H1 (cell line): ENCODE data around the gene DRC7. TPM values are rescaled to one million over a fixed set of nuclear protein-coding genes. Genes with fewer than 3 reads are reported as not detected.

Source experiments
- CTCF ChIA-PET: fragments of 300-600 bp; sonication (Branson Sonifier 250); formaldehyde crosslinking; loops from one replicate; lab custom pipeline; 2021; ENCODE audit not compliant: partially characterized antibody; lab: Charles Lee
- POLR2A ChIA-PET: fragments of 300-600 bp; sonication (Branson Sonifier 250); formaldehyde crosslinking; loops from one replicate; lab custom pipeline; 2021; ENCODE audit warnings: inconsistent platforms; ENCODE audit not compliant: partially characterized antibody; lab: Charles Lee
- DNase-seq, 2 experiments: peaks; one replicate each; pipeline versions ENCODE4 v3.0.0 to v3.0.0-alpha.2; 2010 to 2022; ENCODE audit warnings: low spot score in 2 of 2, low read depth in 1 of 2, mixed read lengths in 1 of 2
- FAIRE-seq: peaks from 2 replicates; lab custom pipeline; 2011; peaks lifted over from hg19 to GRCh38; lab: Jason Lieb, UNC
- H2AFZ ChIP-seq: 2 replicates; pipeline ENCODE4 v1.8.1; 2012; ENCODE audit warnings: low read length, inconsistent platforms
- H2AK5ac ChIP-seq: 2 replicates; pipeline ENCODE4 v1.6.1; 2013; ENCODE audit warnings: low read depth, low read length
- H2BK120ac ChIP-seq: replicated peaks from 2 replicates; pipeline ENCODE3; 2013; ENCODE audit warnings: low read depth, low read length, inconsistent platforms
- H2BK12ac ChIP-seq: 2 replicates; pipeline ENCODE4 v1.6.1; 2013; ENCODE audit warnings: low read depth, low read length
- H2BK15ac ChIP-seq: 2 replicates; pipeline ENCODE4 v1.6.1; 2013; ENCODE audit warnings: low read length
- H2BK20ac ChIP-seq: 2 replicates; pipeline ENCODE4 v1.6.1; 2013; ENCODE audit warnings: low read length
- H2BK5ac ChIP-seq: 2 replicates; pipeline ENCODE4 v1.6.1; 2013; ENCODE audit warnings: low read depth, low read length
- H3K14ac ChIP-seq: 2 replicates; pipeline ENCODE4 v1.6.1; 2013; ENCODE audit warnings: inconsistent platforms; ENCODE audit not compliant: insufficient read length
- H3K18ac ChIP-seq: 2 replicates; pipeline ENCODE4 v1.6.1; 2013; ENCODE audit warnings: low read length; ENCODE audit errors: extremely low read depth
- H3K23ac ChIP-seq: 2 replicates; pipeline ENCODE4 v1.6.1; 2013; ENCODE audit warnings: inconsistent platforms; ENCODE audit not compliant: insufficient read length
- H3K23me2 ChIP-seq: 2 replicates; pipeline ENCODE4 v1.6.1; 2013; ENCODE audit warnings: low read depth, low read length
- H3K27ac ChIP-seq: 2 replicates; pipeline ENCODE4 v1.6.1; 2011; ENCODE audit warnings: low read depth, low read length, inconsistent platforms
- H3K27me3 ChIP-seq, 4 experiments: replicated peaks in 1 of 4; 1 replicate in 1 of 4; 2 replicates in 3 of 4; pipeline versions ENCODE4 v1.6.1 to v1.8.1; 2011 to 2013; ENCODE audit warnings: low read length in 3 of 4, mild to moderate bottlenecking in 3 of 4, inconsistent platforms in 2 of 4, mixed read lengths in 2 of 4, moderate library complexity in 1 of 4; ENCODE audit not compliant: control insufficient read depth in 3 of 4, insufficient read depth in 3 of 4; ENCODE audit errors: extremely low read depth in 1 of 4
- H3K36me3 ChIP-seq, 4 experiments: 2 replicates each; pipeline versions ENCODE4 v1.6.1 to v1.8.1; 2011 to 2013; ENCODE audit warnings: mild to moderate bottlenecking in 4 of 4, low read length in 3 of 4, moderate library complexity in 2 of 4, control low read depth in 1 of 4, inconsistent platforms in 1 of 4; ENCODE audit not compliant: insufficient read depth in 4 of 4, control insufficient read depth in 2 of 4
- H3K4ac ChIP-seq: replicated peaks from 2 replicates; pipeline ENCODE3; 2013; ENCODE audit warnings: low read length, low read depth, mixed read lengths, inconsistent platforms; ENCODE audit not compliant: insufficient read length
- H3K4me1 ChIP-seq, 4 experiments: replicated peaks in 1 of 4; 1 replicate in 1 of 4; 2 replicates in 3 of 4; pipeline versions ENCODE4 v1.6.1 to v1.8.1; 2011 to 2013; ENCODE audit warnings: low read length in 3 of 4, inconsistent platforms in 2 of 4, mixed read lengths in 1 of 4; ENCODE audit not compliant: insufficient read depth in 4 of 4, control insufficient read depth in 3 of 4
- H3K4me2 ChIP-seq, 2 experiments: 2 replicates each; pipeline versions ENCODE4 v1.6.1 to v1.8.1; 2011 to 2013; ENCODE audit warnings: low read depth in 2 of 2, low read length in 2 of 2, control low read depth in 1 of 2, inconsistent platforms in 1 of 2, mild to moderate bottlenecking in 1 of 2; ENCODE audit not compliant: insufficient read depth in 1 of 2
- H3K4me3 ChIP-seq, 4 experiments: fragments of 200-600, 300-600 bp in 1 of 4; sonication (generic), shearing (Covaris generic), sonication (Bioruptor Twin) in 1 of 4; 2 replicates each; pipeline versions ENCODE4 v1.5.1 to v1.8.1; 2011 to 2016; ENCODE audit warnings: low read length in 4 of 4, low read depth in 3 of 4, control low read depth in 2 of 4, inconsistent platforms in 2 of 4, mild to moderate bottlenecking in 2 of 4, mixed read lengths in 1 of 4, moderate library complexity in 1 of 4; ENCODE audit not compliant: insufficient read depth in 2 of 4; ENCODE audit errors: extremely low read depth in 1 of 4
- H3K56ac ChIP-seq: replicated peaks from 2 replicates; pipeline ENCODE3; 2013; ENCODE audit warnings: low read depth, mild to moderate bottlenecking, mixed read lengths, low read length, inconsistent platforms; ENCODE audit not compliant: insufficient read length
- H3K79me1 ChIP-seq: 2 replicates; pipeline ENCODE4 v1.6.1; 2013; ENCODE audit warnings: low read depth, low read length, control low read depth
- H3K79me2 ChIP-seq, 2 experiments: 2 replicates each; pipeline versions ENCODE4 v1.6.1 to v1.8.1; 2012 to 2013; ENCODE audit warnings: low read length in 2 of 2, mild to moderate bottlenecking in 2 of 2, inconsistent platforms in 1 of 2; ENCODE audit not compliant: insufficient read depth in 2 of 2, control insufficient read depth in 1 of 2
- H3K9ac ChIP-seq, 4 experiments: replicated peaks in 1 of 4; 1 replicate in 1 of 4; 2 replicates in 3 of 4; pipeline versions ENCODE4 v1.6.1 to v1.8.1; 2011 to 2013; ENCODE audit warnings: low read depth in 3 of 4, low read length in 3 of 4, control low read depth in 2 of 4, mild to moderate bottlenecking in 2 of 4, moderate library complexity in 2 of 4, inconsistent platforms in 1 of 4; ENCODE audit errors: extremely low read depth in 1 of 4
- H3K9me3 ChIP-seq, 2 experiments: 2 replicates each; pipeline versions ENCODE4 v1.6.1 to v1.8.1; 2012 to 2013; ENCODE audit warnings: mild to moderate bottlenecking in 2 of 2, moderate library complexity in 2 of 2, control low read depth in 1 of 2, inconsistent platforms in 1 of 2, low read depth in 1 of 2, low read length in 1 of 2, mixed read lengths in 1 of 2; ENCODE audit not compliant: insufficient read depth in 2 of 2
- H4K20me1 ChIP-seq, 2 experiments: replicated peaks in 1 of 2; 2 replicates each; pipeline versions ENCODE3 to v1.8.1; 2011 to 2013; ENCODE audit warnings: inconsistent platforms in 2 of 2, low read length in 2 of 2, mild to moderate bottlenecking in 1 of 2; ENCODE audit not compliant: insufficient read depth in 2 of 2, control insufficient read depth in 1 of 2
- H4K5ac ChIP-seq: 2 replicates; pipeline ENCODE4 v1.6.1; 2013; ENCODE audit warnings: low read length, low read depth, mixed read lengths, inconsistent platforms; ENCODE audit not compliant: insufficient read length
- H4K8ac ChIP-seq: 2 replicates; pipeline ENCODE4 v1.8.0; 2013; ENCODE audit warnings: mild to moderate bottlenecking, moderate library complexity, low read length, inconsistent platforms; ENCODE audit not compliant: insufficient read depth; ENCODE audit errors: extremely low read depth
- H4K91ac ChIP-seq: replicated peaks from 2 replicates; pipeline ENCODE3; 2013; ENCODE audit warnings: low read length, mixed read lengths, inconsistent platforms; ENCODE audit not compliant: insufficient read length
- BRCA1 ChIP-seq: IDR thresholded peaks from 2 replicates; pipeline ENCODE4 v1.6.1; 2012; ENCODE audit warnings: low read depth, low read length, improper control_type of control experiment
- CHD2 ChIP-seq: IDR thresholded peaks from 2 replicates; pipeline ENCODE4 v1.6.1; 2012; ENCODE audit warnings: low read length, improper control_type of control experiment
- CREB1 ChIP-seq: IDR thresholded peaks from 2 replicates; pipeline ENCODE4 v1.6.1; 2012; ENCODE audit warnings: inconsistent platforms
- HDAC2 ChIP-seq, 2 experiments: fragments of 300-600 bp in 1 of 2; sonication (generic) in 1 of 2; IDR thresholded peaks; 2 replicates each; pipeline ENCODE4 v1.6.1; 2011 to 2012; ENCODE audit warnings: low read depth in 2 of 2, low read length in 2 of 2, mild to moderate bottlenecking in 2 of 2, moderate library complexity in 2 of 2, borderline replicate concordance in 1 of 2, inconsistent platforms in 1 of 2
- NANOG ChIP-seq: IDR thresholded peaks from 2 replicates; pipeline ENCODE4 v1.6.1; 2011; ENCODE audit warnings: low read length, low read depth, mild to moderate bottlenecking, inconsistent platforms; ENCODE audit not compliant: insufficient read depth, poor library complexity, severe bottlenecking
- POLR2AphosphoS5 ChIP-seq: IDR thresholded peaks from 2 replicates; pipeline ENCODE4 v1.6.1; 2011; ENCODE audit warnings: low read depth, low read length
- RAD21 ChIP-seq, 2 experiments: IDR thresholded peaks in 1 of 2; conservative IDR thresholded peaks in 1 of 2; 2 replicates each; pipeline ENCODE4 v1.6.1; 2011; ENCODE audit warnings: low read depth in 2 of 2, low read length in 2 of 2, improper control_type of control experiment in 1 of 2, inconsistent platforms in 1 of 2, mild to moderate bottlenecking in 1 of 2, moderate library complexity in 1 of 2
- RFX5 ChIP-seq: IDR thresholded peaks from 2 replicates; pipeline ENCODE4 v1.6.1; 2011; ENCODE audit warnings: low read depth, low read length, improper control_type of control experiment, borderline replicate concordance
- SUZ12 ChIP-seq: fragments of 200-600 bp; sonication (generic); IDR thresholded peaks from 2 replicates; pipeline ENCODE4 v1.6.1; 2012; ENCODE audit warnings: mild to moderate bottlenecking, inconsistent platforms, low read length, moderate library complexity, mixed read lengths
- WGBS, 2 experiments: shearing (Covaris generic) in 1 of 2; methylation state at CpG; one replicate each; pipeline versions ENCODE4 v1.1.6 to v1.1.7; 2013 to 2015; ENCODE audit warnings: low lambda C conversion rate in 2 of 2, mixed read lengths in 2 of 2, inconsistent platforms in 1 of 2, low coverage in 1 of 2, missing lambda C conversion rate in 1 of 2; ENCODE audit not compliant: insufficient replicate concordance in 2 of 2, insufficient coverage in 1 of 2, insufficient read length in 1 of 2; ENCODE audit errors: extremely low coverage in 1 of 2, missing lambda C conversion rate in 1 of 2; 5-methylcytosine and 5-hydroxymethylcytosine counted together
- polyA plus RNA-seq, 7 experiments: library from polyadenylated mRNA; depleted of rRNA in 3 of 7; stranded (reverse) in 5 of 7; unstranded in 2 of 7; fragments of >200 nt in 5 of 7; fragments of 200-250 nt in 2 of 7; gene quantifications; 1 replicate in 5 of 7; 2 replicates in 1 of 7; 4 replicates in 1 of 7; pipeline versions ENCODE4 v1.2.1 to v1.2.3, GENCODE V29; 2011 to 2013; ENCODE audit warnings: missing spikeins in 2 of 7, mixed read lengths in 2 of 7
- total RNA-seq: library from RNA; stranded (reverse); fragmentation: NEBNext Ultra II Directional; extraction: Animal tissue kit (Norgen Biotek cat#: 25700); gene quantifications from 2 replicates; pipeline ENCODE4 v1.2.1, GENCODE V29; 2021

Gene DRC7
- total and polyA plus RNA-seq, 2 of the 8 experiments (the other 6 are each of a cell fraction or from before 2014, with no cell fraction given), result 0.14 TPM; not detected in 1

GRCh38 chr16:57754354-57755060 lies 59.9 kb downstream of the DRC7 start:
- H3K14ac ChIP-seq, result no peak overlapping the region
- H3K36me3 ChIP-seq, result peaks cover 0 to 12% (median 7%) of the 10 kb centered on the region in 4 experiments; a peak in 6 of 8 replicates
- no peaks in the 10 kb centered on the region for H3K23me2 ChIP-seq
- no peak overlapping the region for H2BK20ac ChIP-seq
- peaks cover 4 to 7% of the 10 kb centered on the region in 2 experiments for H4K20me1 ChIP-seq
- no peak for FAIRE-seq
- no peak for DNase-seq
- no peak overlapping the region for H3K4ac ChIP-seq
- no peaks in the 10 kb centered on the region for H3K79me1 ChIP-seq
- H4K91ac ChIP-seq, result no peak overlapping the region
- H3K4me1 ChIP-seq, result 0 out of 7 replicates have a peak, but pooled peaks cover 0 to 7% (median 0%) of the 10 kb centered on the region in 4 experiments
- no peak overlapping the region for H2AK5ac ChIP-seq
- POLR2A ChIA-PET, result no interaction called here
- H2BK12ac ChIP-seq, result no peak overlapping the region
- H3K27ac ChIP-seq, result no peak overlapping the region
- no peak overlapping the region for H3K4me3 ChIP-seq
- H2BK5ac ChIP-seq, result no peak overlapping the region
- H3K9ac ChIP-seq, result no peak overlapping the region
- no peaks in the 10 kb centered on the region for H3K79me2 ChIP-seq
- H2AFZ ChIP-seq, result no peak overlapping the region
- H4K5ac ChIP-seq, result no peak overlapping the region
- no peaks in the 10 kb centered on the region for H3K9me3 ChIP-seq
- no peak overlapping the region for H3K56ac ChIP-seq
- no peak overlapping the region for H3K4me2 ChIP-seq
- no peak overlapping the region for H4K8ac ChIP-seq
- 70% methylated on average over 9 of the region's 9 CpGs; no CpG with 5 or more reads in 1 of the 2 experiments for WGBS, 2 experiments
- CTCF ChIA-PET, result interaction anchor here (0.6 to 4.4 kb wide), 12 partner anchors 9 to 367 kb away, joined by 3 to 24 read pairs (median 4); partner anchors contain the start of gene KATNB1
- no peak overlapping the region for H2BK15ac ChIP-seq
- H3K18ac ChIP-seq, result no peak overlapping the region
- no peaks in the 10 kb centered on the region for H3K27me3 ChIP-seq
- no peak overlapping the region for H2BK120ac ChIP-seq
- no peak overlapping the region for H3K23ac ChIP-seq
- no peak for TF ChIP-seq RFX5
- TF ChIP-seq CREB1, result no peak
- TF ChIP-seq SUZ12, result no peak
- TF ChIP-seq NANOG, result no peak
- no peak for TF ChIP-seq BRCA1
- no peak for TF ChIP-seq POLR2AphosphoS5
- TF ChIP-seq RAD21 (IDR thresholded peaks at IDR 0.05 in 1 of 2, conservative IDR thresholded peaks at IDR 0.05 in 1 of 2; ENCODE audit: low read depth in 2 of 2, low read length in 2 of 2), result no peak
- no peak for TF ChIP-seq CHD2
- TF ChIP-seq HDAC2 (IDR thresholded peaks at IDR 0.05; ENCODE audit: borderline replicate concordance in 1 of 2, low read depth in 2 of 2, low read length in 2 of 2), result no peak
